MCF 10A (cell line): Measurements from ENCODE around the gene LSR. TPM values are rescaled to one million over a fixed set of nuclear protein-coding genes. Genes with fewer than 3 reads are reported as not detected.

Source experiments
- Bru-seq: library from RNA; stranded (reverse); fragments of 400-500 nt; gene quantifications from one replicate; lab custom pipeline; 2021; lab: Mats Ljungman, UMichigan
- BruChase-seq, 2 experiments: library from RNA; stranded (reverse); fragments of 400-500 nt; gene quantifications; one replicate each; lab custom pipeline; 2021; lab: Mats Ljungman, UMichigan
- BruUV-seq: library from RNA; stranded (reverse); fragments of 400-500 nt; replicated peaks from 2 replicates; lab custom pipeline; 2021; lab: Mats Ljungman, UMichigan
- CTCF ChIA-PET: fragments of 300-600 bp; sonication (Branson Sonifier 250); formaldehyde crosslinking; extraction: SDS; loops from one replicate; lab custom pipeline; 2021; ENCODE audit warnings: antibody characterized with exemption, inconsistent platforms; lab: Yijun Ruan, JAX
- POLR2A ChIA-PET: fragments of 300-600, 350-650 bp; sonication (Branson Sonifier 250); formaldehyde crosslinking; extraction: SDS; loops from one replicate; lab custom pipeline; 2020; ENCODE audit warnings: antibody characterized with exemption, inconsistent platforms; lab: Yijun Ruan, JAX
- DNase-seq: peaks from one replicate; pipeline ENCODE4 v3.0.0-alpha.2; 2018; ENCODE audit not compliant: unreplicated experiment
- H3K27ac Mint-ChIP-seq: one replicate; pipeline ENCODE4 v1.8.0; 2022; ENCODE audit warnings: mild to moderate bottlenecking, low read depth, mixed read lengths; ENCODE audit not compliant: unreplicated experiment
- H3K27me3 Mint-ChIP-seq: one replicate; pipeline ENCODE4 v1.8.0; 2022; ENCODE audit warnings: mixed read lengths; ENCODE audit not compliant: insufficient read depth, unreplicated experiment
- H3K36me3 Mint-ChIP-seq: one replicate; pipeline ENCODE4 v1.8.0; 2022; ENCODE audit warnings: mild to moderate bottlenecking, moderate library complexity, mixed read lengths; ENCODE audit not compliant: insufficient read depth, unreplicated experiment
- H3K4me1 Mint-ChIP-seq: one replicate; pipeline ENCODE4 v1.8.0; 2022; ENCODE audit warnings: mixed read lengths; ENCODE audit not compliant: insufficient read depth, unreplicated experiment
- H3K4me3 Mint-ChIP-seq: one replicate; pipeline ENCODE4 v1.8.0; 2022; ENCODE audit warnings: mild to moderate bottlenecking, moderate library complexity, mixed read lengths; ENCODE audit not compliant: unreplicated experiment
- H3K9me3 Mint-ChIP-seq: one replicate; pipeline ENCODE4 v1.8.0; 2022; ENCODE audit warnings: mixed read lengths; ENCODE audit not compliant: unreplicated experiment
- CTCF ChIP-seq: fragments of 200-600 bp; IDR thresholded peaks from one replicate; pipeline ENCODE4 v1.8.0; 2022; ENCODE audit warnings: antibody characterized with exemption, mild to moderate bottlenecking; ENCODE audit not compliant: unreplicated experiment
- intact Hi-C: fragments of 100-400 bp; cut with micrococcal nuclease; formaldehyde crosslinking; loops from 2 replicates; pipeline ENCODE4 v1.14.1; 2022
- long read RNA-seq: library from polyadenylated mRNA; stranded (forward); transcript quantifications from one replicate; pipeline ENCODE4 v2.0.0, GENCODE V29; 2022
- total RNA-seq: library from RNA; stranded (reverse); gene quantifications from 2 replicates; pipeline ENCODE4 v1.2.3, GENCODE V29; 2022

The LSR gene
- total RNA-seq: 60.6 and 64.1 TPM in 2 replicates
- percentile 60 among the genes with signal in this experiment for Bru-seq, nascent RNA
- BruChase-seq, experiment 1, labeled RNA remaining after a 6-hour chase: percentile 65 among the genes with signal in this experiment
- percentile 58 among the genes with signal in this experiment for BruChase-seq, experiment 2, labeled RNA remaining after a 2-hour chase
- long read RNA-seq, transcript LSR-214 (10 exons, 2,274 nt): minor isoform, 27 of 198 reads
- long read RNA-seq, transcript LSR-202 (9 exons, 2,105 nt): major isoform, 103 of 198 reads
- long read RNA-seq, transcript LSR-203 (8 exons, 1,963 nt): minor isoform, 13 of 198 reads
- long read RNA-seq, transcript LSR-212 (9 exons, 2,480 nt): minor isoform, 14 of 198 reads
- long read RNA-seq, partial matches to known transcripts: 27 of 198 reads
- long read RNA-seq, other reads (novel, unspliced or antisense): 12 of 198 reads

GRCh38 chr19:35248310-35249145 lies at the start of gene LSR:
LSR (plus strand) TSS chr19:35249002; CDS start chr19:35249023, 21 bp downstream.
- ChIA-PET CTCF (no interaction called here), POLR2A (interaction anchor here (1.1 to 1.7 kb wide), 2 partner anchors 22 to 129 kb away, joined by 3 to 4 read pairs; no protein-coding TSS in a partner anchor)
- Mint-ChIP-seq H3K9me3 (peaks cover 6% of the 10 kb centered on the region), H3K4me3 (peak within 1 kb of the TSS; percentile 92), H3K36me3 (peaks cover 31% of the 10 kb centered on the region), H3K4me1 (peaks cover 16% of the 10 kb centered on the region), H3K27me3 (no peaks in the 10 kb centered on the region), H3K27ac (peak within 1 kb of the TSS; percentile 99)
- BruUV-seq: no TSS peak
- peak; percentile 92 for DNase-seq
- TF ChIP-seq CTCF: no peak
- intact Hi-C loops: loop anchor here (1.0 to 10.0 kb wide), 2 partner anchors 94 to 184 kb away; partner anchors contain the start of gene FXYD5

GRCh38 chr19:35199481-35199880 lies 49.3 kb upstream of the LSR start:
- POLR2A ChIA-PET: interaction anchor here (0.6 to 0.7 kb wide), 2 partner anchors 72 to 75 kb away, joined by 3 read pairs; no protein-coding TSS in a partner anchor
- no peak overlapping the region for H3K4me3 Mint-ChIP-seq
- no peaks in the 10 kb centered on the region for H3K4me1 Mint-ChIP-seq
- intact Hi-C loops: no loop called here
- H3K27me3 Mint-ChIP-seq: peaks cover 22% of the 10 kb centered on the region
- TF ChIP-seq CTCF: no peak
- no peak overlapping the region for H3K27ac Mint-ChIP-seq
- BruUV-seq: no TSS peak
- CTCF ChIA-PET: interaction anchor here (0.8 to 2.1 kb wide), 4 partner anchors 28 to 64 kb away, joined by 3 to 7 read pairs (median 3); no protein-coding TSS in a partner anchor
- no peaks in the 10 kb centered on the region for H3K9me3 Mint-ChIP-seq
- no peaks in the 10 kb centered on the region for H3K36me3 Mint-ChIP-seq
- no peak for DNase-seq

GRCh38 chr19:35202722-35203688 lies 45.8 kb upstream of the LSR start:
- no peaks in the 10 kb centered on the region for H3K4me1 Mint-ChIP-seq
- BruUV-seq: no TSS peak
- ChIA-PET CTCF (interaction anchor here (0.6 to 0.7 kb wide), 2 partner anchors 11 to 159 kb away, joined by 3 read pairs; no protein-coding TSS in a partner anchor), POLR2A (interaction anchor here (1.4 kb wide), 1 partner anchor 11 kb away, joined by 4 read pairs; no protein-coding TSS in a partner anchor)
- TF ChIP-seq CTCF: no peak
- no peaks in the 10 kb centered on the region for H3K9me3 Mint-ChIP-seq
- H3K36me3 Mint-ChIP-seq: no peaks in the 10 kb centered on the region
- intact Hi-C loops: no loop called here
- no peak for DNase-seq
- no peak overlapping the region for H3K4me3 Mint-ChIP-seq
- H3K27ac Mint-ChIP-seq: no peak overlapping the region
- H3K27me3 Mint-ChIP-seq: peaks cover 22% of the 10 kb centered on the region
